GM18909 (cell line): ENCODE data around the gene RAET1E.
"Not testable (repeated sequence)": the region's sequence is repeated elsewhere in the genome, so short reads cannot be mapped to it uniquely, and the experiment has no call there.

Source experiments
- ATAC-seq: cut with Tn5 transposase; IDR thresholded peaks from one replicate; pipeline ENCODE4 v1.9.1; 2021; ENCODE audit warnings: mild to moderate bottlenecking; ENCODE audit not compliant: unreplicated experiment, poor library complexity

Gene RAET1E, protein sequence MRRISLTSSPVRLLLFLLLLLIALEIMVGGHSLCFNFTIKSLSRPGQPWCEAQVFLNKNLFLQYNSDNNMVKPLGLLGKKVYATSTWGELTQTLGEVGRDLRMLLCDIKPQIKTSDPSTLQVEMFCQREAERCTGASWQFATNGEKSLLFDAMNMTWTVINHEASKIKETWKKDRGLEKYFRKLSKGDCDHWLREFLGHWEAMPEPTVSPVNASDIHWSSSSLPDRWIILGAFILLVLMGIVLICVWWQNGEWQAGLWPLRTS

DNA sequence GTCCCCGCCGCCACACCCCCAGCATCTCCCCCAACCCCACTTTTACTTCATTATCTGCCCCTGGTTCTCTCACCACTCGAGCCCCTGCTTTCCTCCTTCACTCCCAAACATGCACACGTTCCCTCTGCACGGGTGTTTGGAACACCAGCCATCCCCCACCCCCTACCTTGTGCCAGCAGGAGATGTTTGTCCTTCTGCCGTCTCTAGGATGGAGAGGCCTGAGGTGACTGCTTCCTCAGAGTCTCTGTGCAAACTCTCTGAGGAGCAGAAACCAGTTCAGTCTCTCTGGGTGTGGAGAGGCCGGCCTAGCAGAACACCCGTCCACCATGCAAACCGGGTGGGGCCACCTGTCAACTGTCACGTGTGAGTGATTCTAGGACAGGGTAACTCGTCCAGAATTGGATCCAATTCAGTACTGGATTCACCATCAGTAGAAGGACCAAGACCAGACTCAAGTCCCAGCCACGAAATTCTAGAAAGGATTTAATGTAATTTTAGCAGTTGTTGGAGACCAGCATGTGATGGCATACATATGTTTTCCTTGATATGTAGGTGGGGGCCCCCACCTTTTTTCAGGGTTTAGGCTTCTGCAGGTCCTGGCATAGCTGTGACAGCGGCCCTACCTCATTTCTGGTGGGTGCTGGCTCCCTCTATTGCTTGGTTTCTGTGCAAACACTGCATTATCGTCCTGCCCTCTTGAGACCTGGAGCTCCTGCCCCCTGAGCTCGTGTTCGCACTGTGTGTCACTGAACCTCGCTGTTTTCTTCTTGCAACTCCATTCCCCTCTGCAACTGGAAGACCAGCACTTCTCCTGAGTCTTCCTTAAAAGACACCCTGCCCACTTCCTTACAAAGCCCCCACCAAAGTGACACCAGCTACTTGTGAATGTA lies at the start of gene RAET1E:
Gene RAET1E (minus strand): TSS at position 259 of the 890 bp plus-strand sequence. CDS start 7,212 bp downstream, outside the sequence.
- no peak for ATAC-seq

DNA sequence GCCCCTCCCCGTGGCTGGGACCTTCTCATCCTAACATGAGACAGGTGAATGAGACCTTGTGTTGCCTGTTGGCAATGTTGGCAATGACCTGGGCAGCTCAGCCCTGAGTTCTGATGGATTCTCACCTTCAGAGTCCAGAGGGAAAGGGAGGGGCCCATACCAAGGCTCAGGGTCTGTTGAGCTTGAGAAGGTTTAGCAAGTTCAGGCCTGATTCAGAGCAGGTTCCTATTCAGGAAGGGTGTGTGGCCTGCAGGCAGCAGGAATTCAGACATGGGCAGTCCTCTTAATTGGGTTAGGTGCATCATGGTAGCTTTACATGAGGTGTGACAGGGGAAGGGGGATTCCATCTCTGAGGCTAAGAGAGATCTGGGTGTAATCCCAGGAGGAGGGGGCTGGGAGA lies 49.6 kb upstream of the RAET1E start:
- not testable (repeated sequence) for ATAC-seq

DNA sequence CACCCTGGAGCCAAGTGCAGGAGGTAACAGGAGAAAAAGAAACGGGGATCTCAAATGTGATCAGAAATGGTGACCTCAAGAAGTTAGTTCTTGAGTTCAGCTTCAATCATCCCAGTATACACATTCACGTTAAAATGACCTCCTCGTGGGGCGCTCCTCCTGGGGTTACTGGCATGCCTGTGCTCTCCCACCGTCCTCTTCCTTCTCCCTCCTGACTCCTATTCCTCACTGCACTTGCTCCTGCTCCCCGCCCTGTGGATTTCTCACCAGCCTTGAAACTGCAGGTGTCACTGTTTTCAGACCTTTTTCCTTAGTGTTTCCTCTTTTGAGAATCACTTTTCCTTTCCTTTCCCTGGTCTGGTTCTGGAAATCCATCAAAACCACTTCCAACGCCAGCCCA lies 48.7 kb upstream of the RAET1E start:
- not testable (repeated sequence) for ATAC-seq

DNA sequence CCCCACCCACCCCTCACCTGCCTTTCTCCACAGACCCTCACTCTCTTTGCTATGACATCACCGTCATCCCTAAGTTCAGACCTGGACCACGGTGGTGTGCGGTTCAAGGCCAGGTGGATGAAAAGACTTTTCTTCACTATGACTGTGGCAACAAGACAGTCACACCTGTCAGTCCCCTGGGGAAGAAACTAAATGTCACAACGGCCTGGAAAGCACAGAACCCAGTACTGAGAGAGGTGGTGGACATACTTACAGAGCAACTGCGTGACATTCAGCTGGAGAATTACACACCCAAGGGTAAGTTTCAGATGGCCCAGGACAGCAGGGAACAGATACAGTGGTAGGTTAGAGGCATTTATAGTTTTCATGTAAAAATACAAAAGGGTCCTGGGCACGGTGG lies 47.4 kb upstream of the RAET1E start:
- ATAC-seq = not testable (repeated sequence)

DNA sequence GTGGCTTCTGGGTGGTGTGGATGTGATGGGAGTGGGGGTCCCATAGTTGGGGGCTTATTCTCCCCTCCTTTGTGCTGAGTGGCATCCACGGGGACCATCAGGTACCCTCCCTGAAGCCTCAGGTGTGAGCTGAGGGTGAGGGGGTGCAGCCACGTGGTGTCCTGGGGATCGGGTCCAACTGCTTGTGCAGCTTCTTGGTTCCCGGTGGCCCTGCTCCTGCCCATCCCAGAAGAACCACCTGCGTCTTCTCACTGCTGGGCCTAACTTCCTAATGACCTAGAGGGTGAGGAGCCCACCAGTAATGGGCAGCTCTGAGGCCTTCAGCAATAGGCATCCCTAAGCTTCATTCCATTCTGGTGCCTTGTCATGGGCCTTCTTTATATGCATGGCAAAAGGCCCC lies 45.4 kb upstream of the RAET1E start:
- not testable (repeated sequence) for ATAC-seq

DNA sequence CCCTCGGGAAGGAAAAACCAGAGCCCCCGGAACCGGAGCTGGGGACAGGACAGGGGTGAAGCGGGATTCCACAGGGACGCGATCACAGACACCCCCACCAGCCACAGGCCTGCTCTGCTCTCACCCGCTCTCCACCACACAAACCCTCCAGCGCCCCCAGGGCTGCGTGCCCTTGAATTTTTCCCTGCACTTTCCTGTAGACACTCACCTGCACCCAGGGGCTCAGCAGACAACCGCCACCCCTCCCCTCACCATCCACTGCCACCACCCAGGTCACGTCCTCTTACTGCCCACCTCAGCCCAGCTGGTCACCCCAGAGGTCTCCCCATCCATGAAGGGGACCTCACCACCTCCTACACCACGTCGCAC lies 44.5 kb upstream of the RAET1E start:
- ATAC-seq = no peak

DNA sequence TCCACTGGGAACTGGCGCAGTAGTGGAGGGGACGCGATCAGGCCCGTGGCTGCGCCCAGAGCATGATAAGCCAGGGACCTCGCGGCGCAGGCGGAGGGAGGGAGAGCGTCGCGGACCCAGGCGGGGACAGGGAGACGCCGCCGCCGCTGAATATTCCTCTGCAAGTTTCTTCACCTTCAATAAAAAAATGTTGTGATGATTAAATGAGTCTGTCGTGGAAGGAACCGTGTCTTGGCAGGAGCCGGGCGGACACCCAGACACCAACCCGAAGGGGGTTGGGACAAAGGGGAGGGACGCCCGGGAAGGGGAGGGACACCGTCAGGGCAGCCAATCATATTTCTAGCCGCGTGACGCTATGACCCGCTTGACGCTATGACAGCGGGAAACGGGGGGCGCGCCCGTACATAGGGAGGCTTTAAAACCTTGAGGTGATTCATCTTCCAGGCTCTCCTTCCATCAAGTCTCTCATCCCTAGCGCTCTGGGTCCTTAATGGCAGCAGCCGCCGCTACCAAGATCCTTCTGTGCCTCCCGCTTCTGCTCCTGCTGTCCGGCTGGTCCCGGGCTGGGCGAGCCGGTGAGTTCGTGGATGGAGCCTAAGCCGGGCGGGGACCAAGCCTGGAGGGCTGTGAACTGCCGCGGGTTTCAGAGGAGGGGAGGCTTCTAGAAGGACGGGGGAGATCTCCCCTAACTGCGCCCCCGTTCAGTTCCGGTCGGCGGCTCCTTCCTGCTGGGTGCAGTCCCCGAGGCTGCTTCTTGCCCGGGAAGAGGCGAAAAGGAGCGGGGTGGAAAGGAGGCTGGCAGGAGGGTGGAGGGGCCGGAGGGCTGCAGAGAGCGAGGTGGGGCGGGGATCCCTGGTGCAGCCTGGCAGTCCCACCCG lies 43.9 kb upstream of the RAET1E start, which contains the start of gene ULBP2:
Gene ULBP2 (plus strand): TSS at position 432 of the 878 bp plus-strand sequence. CDS start 59 bp downstream, at position 491.
- no peak for ATAC-seq

DNA sequence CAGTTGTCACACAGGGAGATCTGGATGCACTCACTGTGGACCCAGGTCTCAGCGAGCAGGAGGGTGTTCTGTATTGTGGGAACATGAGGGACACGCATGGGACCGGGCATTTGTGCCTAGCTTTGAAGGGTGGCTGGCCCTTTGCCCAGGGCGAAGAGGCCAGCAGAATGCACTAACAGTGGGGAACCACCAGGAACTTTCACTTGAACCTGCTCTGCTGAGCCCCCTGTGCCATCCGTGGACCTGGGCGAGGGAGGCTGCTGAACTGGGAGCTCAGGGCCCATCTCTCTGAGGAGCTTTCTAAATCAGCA lies 42.7 kb upstream of the RAET1E start:
- ATAC-seq = no peak

DNA sequence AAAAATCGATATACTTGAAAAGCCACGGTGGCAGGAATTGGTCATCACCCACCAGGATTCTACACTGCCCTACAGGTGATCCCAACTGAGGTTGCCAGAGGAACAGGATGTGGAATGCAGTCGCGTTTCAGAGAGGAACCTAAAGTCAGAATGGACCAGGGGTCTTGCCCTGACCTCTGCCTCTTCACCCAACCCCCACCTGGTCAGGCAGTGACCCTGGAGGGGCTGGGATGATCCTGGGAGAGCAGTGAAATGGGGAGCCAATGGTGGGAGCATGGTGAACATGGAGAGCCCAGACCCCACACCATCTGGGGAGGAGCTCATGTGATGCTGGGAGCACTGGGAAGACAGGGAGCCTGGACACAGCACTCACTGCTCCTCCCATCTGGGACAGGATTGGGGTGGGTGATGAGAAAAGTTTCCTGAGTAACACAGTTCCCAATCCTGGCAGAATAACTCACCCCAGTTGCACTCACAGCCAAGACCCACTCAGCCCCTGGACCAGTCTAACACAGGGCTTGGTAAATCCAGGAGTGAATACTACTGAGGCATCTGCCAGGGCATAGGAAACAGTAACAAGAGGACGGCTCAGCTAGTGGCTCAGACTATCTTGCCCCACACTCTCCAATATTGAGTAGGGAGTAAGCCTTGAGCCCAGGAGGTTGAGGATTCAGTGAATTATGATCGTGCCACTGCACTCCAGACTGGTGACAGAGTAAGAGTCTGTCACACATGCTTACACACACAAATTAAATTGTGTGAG lies 42.2 kb upstream of the RAET1E start:
- ATAC-seq = no peak

DNA sequence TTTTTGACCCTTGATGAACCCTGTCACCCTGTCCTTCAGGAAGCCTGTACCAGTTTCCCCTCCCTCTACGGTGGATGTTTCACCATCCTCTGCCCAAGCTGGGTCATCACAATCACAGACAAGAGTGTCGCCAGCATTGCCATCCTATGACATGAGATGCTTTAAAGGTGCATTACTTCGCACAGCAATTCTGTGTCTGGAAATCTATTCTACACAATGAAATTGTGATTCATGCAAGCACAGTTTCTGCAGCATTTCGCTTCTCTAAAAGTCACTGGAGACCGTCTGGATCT lies 41.4 kb upstream of the RAET1E start:
- ATAC-seq = no peak

DNA sequence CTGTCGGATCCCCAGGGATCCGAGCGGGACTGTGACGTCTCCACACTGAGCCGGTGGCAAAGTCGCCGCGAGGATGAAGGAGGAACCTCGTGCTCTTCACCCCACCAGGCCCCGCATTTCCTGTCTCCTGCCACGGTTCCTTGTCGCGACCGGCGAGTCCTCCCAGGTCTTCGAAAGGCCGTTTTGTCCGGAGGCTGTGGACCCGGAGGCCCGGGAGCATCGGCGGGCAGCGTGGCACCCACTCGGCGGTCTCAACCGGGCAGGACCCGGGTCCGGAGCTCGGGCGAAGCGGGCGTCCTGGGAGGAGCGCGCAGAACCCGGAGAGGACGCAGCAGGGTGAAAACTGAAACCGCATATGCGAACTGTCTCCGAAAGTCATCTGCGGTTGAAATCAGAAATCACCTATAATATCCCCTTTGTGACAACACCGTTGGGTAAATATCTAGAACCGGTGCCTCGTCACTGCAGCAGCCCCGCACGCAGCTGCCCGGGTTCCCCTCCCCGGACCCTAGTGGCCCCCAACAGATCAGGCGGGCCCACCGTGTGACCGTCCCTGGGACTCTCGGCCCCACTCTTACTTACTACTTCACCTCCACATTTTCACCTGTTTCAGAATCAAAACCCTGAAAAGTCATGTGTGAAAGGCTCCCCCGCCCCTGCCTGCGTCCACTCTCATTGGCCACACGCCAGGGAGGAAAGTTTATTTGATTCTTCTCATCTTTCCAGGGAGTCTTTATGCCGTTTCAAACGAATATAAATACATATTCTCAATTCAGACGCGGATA lies 40.9 kb upstream of the RAET1E start:
- peak; percentile 74 for ATAC-seq

DNA sequence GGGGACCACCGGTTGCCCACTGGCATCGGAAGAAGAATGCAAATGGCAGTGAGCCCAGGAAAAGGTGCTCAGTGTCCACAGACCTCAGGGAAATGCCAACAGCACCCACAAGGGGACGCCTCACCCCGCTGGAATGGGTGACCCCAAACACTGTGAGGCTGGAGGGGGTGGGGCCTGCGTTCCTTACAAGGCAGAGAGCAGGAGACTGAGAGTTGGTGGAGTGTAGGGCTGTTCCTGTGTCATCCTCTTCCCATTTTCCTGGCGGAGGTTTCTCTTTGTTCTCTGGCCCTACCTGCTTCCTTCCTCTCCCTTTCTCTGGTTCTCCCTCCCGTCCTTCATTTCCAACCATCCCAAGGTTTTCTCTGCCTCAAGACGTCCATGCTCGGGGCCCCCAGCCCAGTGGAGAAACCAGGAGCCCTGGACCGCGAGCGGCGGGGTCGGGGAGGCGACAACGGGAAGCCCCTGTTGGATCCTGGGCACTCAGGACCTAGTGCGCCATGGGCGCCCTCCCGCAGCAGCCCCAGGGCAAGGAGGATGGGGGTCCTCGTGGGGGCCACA lies 40.2 kb upstream of the RAET1E start:
- ATAC-seq = not testable (repeated sequence)

DNA sequence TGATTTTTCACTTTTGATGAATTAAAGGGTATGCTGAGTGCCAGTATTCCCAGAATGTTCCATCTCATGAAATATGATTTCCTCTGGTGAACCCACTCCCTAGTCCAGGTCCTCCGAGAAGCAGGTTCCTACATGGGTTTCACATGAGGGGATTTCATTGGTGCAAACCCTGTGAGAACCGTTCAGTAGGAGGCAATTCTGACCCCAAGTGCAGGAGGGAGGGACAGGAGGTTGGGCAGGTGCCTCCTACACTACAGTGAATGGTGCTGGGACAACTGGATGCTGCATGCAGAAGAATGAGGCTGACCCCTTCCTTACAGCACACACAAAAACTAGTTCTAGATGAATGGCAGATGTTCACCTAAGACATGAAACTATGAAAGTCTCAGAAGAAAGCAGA lies 38.8 kb upstream of the RAET1E start:
- ATAC-seq = no peak

DNA sequence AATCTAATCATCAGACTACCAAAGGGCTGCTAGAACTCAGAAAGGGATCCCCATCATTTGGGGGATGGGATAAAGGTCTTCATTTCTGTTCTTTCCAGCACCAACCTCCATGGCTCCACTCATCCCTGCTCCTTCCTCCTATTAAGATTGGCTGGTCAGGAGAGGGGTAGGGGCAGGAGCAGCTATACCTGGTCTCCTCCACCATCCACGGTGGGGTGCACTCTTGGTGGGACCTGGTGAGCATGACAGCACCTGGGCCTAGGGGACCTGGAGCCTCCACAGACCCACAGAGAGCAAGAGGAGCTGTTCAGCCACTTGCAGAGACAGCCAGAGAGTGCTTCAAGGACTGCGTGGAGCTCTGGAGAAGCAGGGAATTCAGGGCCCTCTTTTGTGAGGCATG lies 37.8 kb upstream of the RAET1E start:
- no peak for ATAC-seq

DNA sequence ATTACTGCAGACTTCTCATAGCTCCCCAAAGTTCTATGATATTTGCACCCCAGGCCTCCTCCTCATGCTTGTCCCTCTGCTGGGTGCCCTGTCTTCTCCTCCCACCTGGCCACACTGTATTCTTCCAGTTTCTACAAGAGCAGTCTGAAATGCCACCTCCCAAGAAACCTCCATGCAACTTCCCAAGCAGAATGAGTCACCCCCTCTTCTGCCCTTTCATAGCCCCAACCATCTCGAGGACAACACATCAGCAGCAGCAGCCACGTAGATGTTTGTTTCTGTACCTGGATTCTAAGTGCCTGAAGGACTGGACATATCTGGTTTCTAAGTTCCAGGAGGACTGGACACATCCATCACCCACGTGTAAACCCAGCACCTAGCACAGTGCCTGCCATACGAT lies 37.3 kb upstream of the RAET1E start:
- no peak for ATAC-seq

DNA sequence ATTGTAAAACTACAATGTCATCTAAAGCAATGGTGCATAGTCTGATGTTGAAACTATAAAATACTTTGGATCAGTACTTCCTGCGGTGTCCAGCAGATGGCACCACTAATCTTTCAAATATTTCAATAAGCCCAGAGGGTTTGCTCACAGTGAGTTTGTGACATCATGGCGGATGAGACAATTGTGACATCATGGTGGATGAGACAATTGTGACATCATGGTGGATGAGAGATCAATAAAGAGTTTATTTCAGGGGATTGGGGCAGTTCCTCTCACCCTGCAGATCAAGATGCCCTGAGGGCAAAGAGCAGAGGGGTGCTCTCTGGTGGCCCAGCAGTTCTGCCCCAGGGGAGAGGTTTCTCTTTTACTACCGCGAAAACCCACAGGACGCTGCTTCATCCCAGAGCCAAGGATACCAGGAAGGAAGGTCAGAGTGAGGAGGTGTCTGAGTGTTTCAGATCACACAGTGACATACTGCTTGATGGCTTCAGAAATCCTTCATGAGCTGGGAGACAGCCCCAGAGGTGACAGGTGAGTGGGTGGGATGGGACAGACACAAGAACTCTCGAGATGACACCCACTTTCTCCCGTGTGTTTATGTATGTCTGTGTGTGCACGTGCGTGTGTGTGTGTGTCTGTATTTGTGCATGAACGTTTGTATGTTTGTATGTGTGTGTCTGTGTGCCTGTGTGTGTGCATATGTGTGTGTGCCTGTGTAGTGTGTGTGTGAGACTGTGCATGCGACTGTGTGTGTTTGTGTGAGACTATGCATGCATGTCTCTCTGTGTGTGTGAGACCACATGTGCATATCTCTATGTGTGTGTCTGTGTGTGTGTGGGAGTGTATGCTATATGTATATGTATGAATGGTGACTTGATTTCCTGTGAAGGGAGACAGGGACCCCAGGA lies 36.6 kb upstream of the RAET1E start:
- ATAC-seq = no peak

DNA sequence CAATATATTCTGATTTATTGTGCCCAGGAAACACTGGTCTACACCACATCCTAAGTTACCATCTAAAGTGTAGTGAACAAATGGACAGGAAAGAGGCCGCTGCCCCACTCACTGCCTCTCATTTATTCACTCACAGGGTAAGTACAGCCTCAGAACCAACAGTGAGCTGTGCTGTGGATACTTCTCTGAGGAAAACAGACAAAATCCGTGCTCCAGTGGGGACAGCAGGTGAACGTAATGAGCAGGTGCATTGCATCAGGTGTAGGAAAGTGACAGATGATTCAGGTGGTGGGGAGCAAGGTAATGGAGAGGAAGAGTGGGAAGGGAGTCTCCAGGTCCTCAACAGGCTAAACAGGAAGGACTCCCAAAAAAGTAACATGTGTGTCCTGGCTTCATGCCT lies 35.5 kb upstream of the RAET1E start:
- no peak for ATAC-seq

DNA sequence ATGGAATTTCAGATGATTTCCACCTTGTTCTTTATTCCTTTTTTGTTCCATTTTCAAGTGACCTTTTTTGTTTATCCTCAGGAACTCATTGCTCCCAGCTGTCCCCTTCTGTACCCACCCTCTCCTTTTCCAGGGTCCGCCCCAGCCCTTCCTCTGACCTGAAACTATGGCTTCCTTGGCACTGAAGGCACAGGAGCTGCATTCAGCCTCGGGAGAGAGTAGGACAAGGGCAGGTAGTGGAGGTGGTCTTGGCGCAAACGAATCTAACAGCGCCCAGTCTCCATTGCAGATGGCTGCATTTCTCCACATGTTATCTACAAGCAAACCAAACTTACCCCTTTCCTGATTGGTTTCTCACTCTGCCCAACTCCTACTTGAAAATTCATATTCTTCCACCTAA lies 35.1 kb upstream of the RAET1E start:
- ATAC-seq = no peak
